OCI-LY7 (cell line): ENCODE measurements around the gene LILRB2. TPM values are rescaled to one million over a fixed set of nuclear protein-coding genes. Genes with fewer than 3 reads are reported as not detected.
"Not testable (repeated sequence)": the region's sequence is repeated elsewhere in the genome, so short reads cannot be mapped to it uniquely, and the experiment has no call there.

Source experiments
- BruUV-seq: library from RNA; stranded (reverse); fragments of 400-500 nt; replicated peaks from 2 replicates; lab custom pipeline; 2021; lab: Mats Ljungman, UMichigan
- CTCF ChIA-PET: fragments of 300-600 bp; sonication (Branson Sonifier 250); formaldehyde crosslinking; loops from one replicate; lab custom pipeline; 2022; ENCODE audit warnings: antibody characterized with exemption; ENCODE audit not compliant: unreplicated experiment; lab: Charles Lee
- POLR2A ChIA-PET: fragments of 300-600 bp; sonication (Branson Sonifier 250); formaldehyde crosslinking; loops from one replicate; lab custom pipeline; 2022; ENCODE audit warnings: antibody characterized with exemption; lab: Charles Lee
- DNase-seq: peaks from one replicate; pipeline ENCODE4 v3.0.0-alpha.2; 2015; ENCODE audit warnings: low spot score
- H2AFZ ChIP-seq: fragments of 200-600 bp; sonication (generic), shearing (Covaris generic); 2 replicates; pipeline ENCODE4 v1.6.1; 2014; ENCODE audit warnings: mild to moderate bottlenecking, antibody characterized with exemption, low read length, moderate library complexity
- H3K27ac ChIP-seq: fragments of 200-600 bp; sonication (generic); 2 replicates; pipeline ENCODE4 v1.5.1; 2014; ENCODE audit warnings: mixed run types, low read depth, mild to moderate bottlenecking, moderate library complexity, low read length, inconsistent platforms; ENCODE audit not compliant: poor library complexity, severe bottlenecking
- H3K36me3 ChIP-seq: fragments of 200-600 bp; sonication (generic); 2 replicates; pipeline ENCODE4 v1.6.1; 2014; ENCODE audit warnings: mild to moderate bottlenecking, antibody characterized with exemption, low read length, moderate library complexity, mixed read lengths; ENCODE audit not compliant: insufficient read depth
- H3K4me1 ChIP-seq: fragments of 200-600 bp; sonication (generic); 2 replicates; pipeline ENCODE4 v1.5.1; 2014; ENCODE audit warnings: mild to moderate bottlenecking, low read length; ENCODE audit not compliant: insufficient read depth, poor library complexity, severe bottlenecking
- H3K4me2 ChIP-seq: fragments of 200-600 bp; sonication (generic); 2 replicates; pipeline ENCODE4 v1.6.1; 2014; ENCODE audit warnings: mild to moderate bottlenecking, low read length
- H3K4me3 ChIP-seq: fragments of 200-600 bp; sonication (generic); 2 replicates; pipeline ENCODE4 v1.5.1; 2014; ENCODE audit warnings: mild to moderate bottlenecking, low read depth, low read length; ENCODE audit not compliant: poor library complexity, severe bottlenecking
- H3K79me2 ChIP-seq: fragments of 200-600 bp; sonication (generic); 2 replicates; pipeline ENCODE4 v1.6.1; 2016; ENCODE audit warnings: low read depth, mild to moderate bottlenecking, low read length, moderate library complexity, mixed read lengths; ENCODE audit not compliant: insufficient read depth
- H3K9me2 ChIP-seq: fragments of 200-600 bp; sonication (generic); 2 replicates; pipeline ENCODE4 v1.6.1; 2016; ENCODE audit warnings: mild to moderate bottlenecking, low read length, mixed read lengths; ENCODE audit not compliant: insufficient read depth
- H3K9me3 ChIP-seq: fragments of 200-600 bp; sonication (generic); 2 replicates; pipeline ENCODE4 v1.6.1; 2014; ENCODE audit warnings: mild to moderate bottlenecking, mixed run types, low read length, mixed read lengths
- H4K20me1 ChIP-seq: fragments of 200-600 bp; sonication (generic); 2 replicates; pipeline ENCODE4 v1.6.1; 2014; ENCODE audit warnings: mild to moderate bottlenecking, antibody characterized with exemption, low read length, moderate library complexity, mixed read lengths; ENCODE audit not compliant: insufficient read depth
- EZH2phosphoT487 ChIP-seq: fragments of 200-600 bp; sonication (generic); IDR thresholded peaks from 2 replicates; pipeline ENCODE4 v1.6.1; 2018; ENCODE audit warnings: low read depth, borderline replicate concordance, mild to moderate bottlenecking, mixed run types, antibody characterized with exemption, low read length, moderate library complexity, mixed read lengths
- intact Hi-C: fragments of 100-400 bp; cut with micrococcal nuclease; formaldehyde crosslinking; loops from one replicate; pipeline ENCODE4 v1.10.0; 2022; ENCODE audit not compliant: unreplicated experiment
- total RNA-seq, 2 experiments: library from RNA; depleted of rRNA in 1 of 2; stranded (reverse); fragments of >200 nt in 1 of 2; shearing (Covaris generic) in 1 of 2; gene quantifications; 2 replicates each; pipeline ENCODE4 v1.2.3, GENCODE V29; 2014 to 2022
- TF ChIP-seq, protein P1 (sequence below): fragments of 200-600 bp; sonication (generic); conservative IDR thresholded peaks from 2 replicates; pipeline ENCODE4 v1.5.1; 2014; ENCODE audit warnings: mild to moderate bottlenecking, antibody characterized with exemption, low read length, moderate library complexity, mixed read lengths

LILRB2 gene
- total RNA-seq, 2 experiments from 2014 or later, result not detected

DNA sequence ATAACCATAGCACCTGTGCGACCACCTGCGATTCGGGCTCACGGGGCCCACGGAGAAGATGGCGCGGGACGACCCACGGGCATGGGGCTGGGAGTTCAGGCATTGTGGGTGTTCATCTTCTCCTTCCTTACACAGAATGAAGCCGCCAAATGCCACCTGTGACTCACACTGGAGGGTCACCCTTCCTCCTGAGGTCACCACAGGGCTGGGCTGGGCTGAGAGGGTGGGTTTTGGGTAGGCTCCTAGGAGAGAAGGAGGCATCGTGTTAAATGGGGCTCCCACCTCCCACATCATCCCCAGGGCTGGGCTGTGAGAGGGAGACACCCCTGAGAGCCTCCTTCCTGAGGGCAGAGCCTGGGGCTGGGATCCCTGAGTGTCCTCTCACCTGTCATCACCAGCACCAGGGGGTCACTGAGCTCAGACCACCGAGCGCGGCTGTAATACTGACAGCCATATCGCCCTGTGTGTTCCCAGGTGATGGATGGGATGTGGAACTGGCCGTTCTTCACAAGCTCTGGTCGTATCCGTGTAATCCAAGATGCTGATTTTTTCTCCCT is 1.4 kb downstream of the LILRB2 start:
- intact Hi-C loops, result no loop called here
- TF ChIP-seq, protein P1, sequence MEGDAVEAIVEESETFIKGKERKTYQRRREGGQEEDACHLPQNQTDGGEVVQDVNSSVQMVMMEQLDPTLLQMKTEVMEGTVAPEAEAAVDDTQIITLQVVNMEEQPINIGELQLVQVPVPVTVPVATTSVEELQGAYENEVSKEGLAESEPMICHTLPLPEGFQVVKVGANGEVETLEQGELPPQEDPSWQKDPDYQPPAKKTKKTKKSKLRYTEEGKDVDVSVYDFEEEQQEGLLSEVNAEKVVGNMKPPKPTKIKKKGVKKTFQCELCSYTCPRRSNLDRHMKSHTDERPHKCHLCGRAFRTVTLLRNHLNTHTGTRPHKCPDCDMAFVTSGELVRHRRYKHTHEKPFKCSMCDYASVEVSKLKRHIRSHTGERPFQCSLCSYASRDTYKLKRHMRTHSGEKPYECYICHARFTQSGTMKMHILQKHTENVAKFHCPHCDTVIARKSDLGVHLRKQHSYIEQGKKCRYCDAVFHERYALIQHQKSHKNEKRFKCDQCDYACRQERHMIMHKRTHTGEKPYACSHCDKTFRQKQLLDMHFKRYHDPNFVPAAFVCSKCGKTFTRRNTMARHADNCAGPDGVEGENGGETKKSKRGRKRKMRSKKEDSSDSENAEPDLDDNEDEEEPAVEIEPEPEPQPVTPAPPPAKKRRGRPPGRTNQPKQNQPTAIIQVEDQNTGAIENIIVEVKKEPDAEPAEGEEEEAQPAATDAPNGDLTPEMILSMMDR, result no peak
- no peak for TF ChIP-seq EZH2phosphoT487
- no peak for DNase-seq
- BruUV-seq, result no TSS peak
- Histone ChIP-seq H3K36me3 (no peaks in the 10 kb centered on the region), H3K4me3 (no peak overlapping the region), H4K20me1 (no peaks in the 10 kb centered on the region), H2AFZ (no peak overlapping the region), H3K4me2 (no peak overlapping the region), H3K79me2 (no peaks in the 10 kb centered on the region), H3K9me3 (no peaks in the 10 kb centered on the region), H3K4me1 (peaks cover 13% of the 10 kb centered on the region), H3K9me2 (no peaks in the 10 kb centered on the region), H3K27ac (no peak overlapping the region)
- POLR2A ChIA-PET, result no interaction called here
- CTCF ChIA-PET, result no interaction called here

DNA sequence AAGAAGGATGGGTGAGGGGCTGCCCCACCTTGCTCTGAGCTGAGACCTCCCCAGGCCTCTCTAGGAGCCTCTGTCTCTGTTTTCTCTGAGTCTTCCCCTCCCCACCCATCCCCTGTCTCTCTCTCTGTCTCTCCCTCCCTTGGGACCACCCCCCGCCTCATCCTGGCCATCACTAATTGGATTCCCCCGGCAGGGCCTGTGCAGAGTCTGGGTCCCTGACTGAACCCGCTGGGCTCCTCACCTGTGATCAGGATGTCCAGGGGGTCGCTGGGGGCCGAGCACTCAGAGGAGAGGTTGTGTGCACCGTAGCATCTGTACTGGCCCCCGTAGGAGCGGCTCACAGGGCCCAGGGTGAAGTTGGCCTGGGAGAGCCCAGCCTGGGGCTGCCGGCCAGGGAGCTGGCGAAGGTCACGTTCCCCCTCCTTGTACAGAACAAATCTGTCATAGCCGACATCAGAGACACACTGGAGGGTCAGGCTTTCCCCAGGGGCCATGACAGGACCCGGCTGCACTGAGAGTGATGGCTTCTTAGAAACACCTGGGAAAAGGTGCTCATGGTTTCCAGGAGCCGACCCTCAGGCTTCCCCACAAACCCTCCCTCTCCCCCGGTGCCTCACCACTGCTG is 2.2 kb downstream of the LILRB2 start:
- CTCF ChIA-PET, H3K27ac ChIP-seq, H3K9me3 ChIP-seq, H3K36me3 ChIP-seq, H3K4me3 ChIP-seq, H3K4me2 ChIP-seq, DNase-seq, intact Hi-C loops, H3K9me2 ChIP-seq, H2AFZ ChIP-seq, POLR2A ChIA-PET, BruUV-seq, H4K20me1 ChIP-seq, H3K79me2 ChIP-seq: not testable (repeated sequence)
- H3K4me1 ChIP-seq, result peaks cover 13% of the 10 kb centered on the region

DNA sequence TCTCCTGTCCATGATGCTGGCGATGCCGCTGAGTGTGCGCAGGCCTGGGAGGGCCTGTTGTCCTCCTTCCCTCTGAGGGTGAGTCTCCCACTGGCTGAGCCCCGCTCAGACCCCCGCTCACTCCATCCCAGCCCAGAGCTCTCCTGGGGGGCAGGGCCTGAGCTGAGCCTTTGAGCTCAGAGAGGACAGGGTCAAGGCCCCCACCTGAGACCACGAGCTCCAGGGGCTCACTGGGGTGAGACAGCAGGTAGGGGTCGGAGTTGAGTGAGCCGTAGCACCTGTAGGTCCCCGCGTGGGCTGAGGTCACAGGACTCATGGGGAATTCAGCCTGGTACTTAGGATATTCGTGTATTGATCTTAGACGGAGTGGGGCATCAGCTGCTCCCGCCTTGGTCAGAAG is 2.9 kb downstream of the LILRB2 start:
- H3K4me3 ChIP-seq, H4K20me1 ChIP-seq, H3K36me3 ChIP-seq, DNase-seq, H3K4me2 ChIP-seq, CTCF ChIA-PET, H3K27ac ChIP-seq, BruUV-seq, H3K9me2 ChIP-seq, POLR2A ChIA-PET, H3K79me2 ChIP-seq, intact Hi-C loops, H2AFZ ChIP-seq, H3K9me3 ChIP-seq: not testable (repeated sequence)
- H3K4me1 ChIP-seq, result peaks cover 11% of the 10 kb centered on the region

DNA sequence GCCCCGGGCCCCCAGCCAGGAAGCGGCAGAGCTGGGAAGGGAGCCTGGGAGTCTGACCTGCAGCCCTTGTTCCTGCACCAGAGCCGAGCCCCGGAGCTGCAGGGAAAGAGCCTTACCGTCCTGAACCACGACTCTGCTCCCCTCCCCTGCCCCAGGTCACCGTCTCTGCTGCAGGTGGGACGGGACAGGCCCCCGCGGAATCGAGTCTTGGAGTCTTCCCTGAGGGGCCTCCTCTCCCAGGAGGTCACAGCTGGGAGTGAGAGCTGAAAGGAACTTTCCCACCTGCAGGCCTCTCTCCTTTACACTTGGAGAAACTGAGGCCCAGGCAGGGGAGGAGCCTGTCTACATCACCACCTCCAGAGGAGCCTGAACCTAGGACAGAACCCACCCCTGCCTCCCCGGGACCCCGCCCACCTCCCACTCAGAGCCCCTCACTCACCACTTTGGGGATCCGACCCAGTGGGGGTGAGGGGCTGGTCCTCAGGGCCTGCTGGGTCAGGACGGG is 3.7 kb downstream of the LILRB2 start:
- CTCF ChIA-PET, BruUV-seq: not testable (repeated sequence)

More for the DNA sequence above, 3.7 kb downstream of the LILRB2 start:
- H3K9me3 ChIP-seq, H3K27ac ChIP-seq, intact Hi-C loops, H2AFZ ChIP-seq, H3K4me3 ChIP-seq, H3K9me2 ChIP-seq, H3K36me3 ChIP-seq, H3K4me2 ChIP-seq, DNase-seq, H4K20me1 ChIP-seq, POLR2A ChIA-PET, H3K4me1 ChIP-seq, H3K79me2 ChIP-seq: not testable (repeated sequence)
